Inflammatory macrophage (primary cell): ENCODE measurements around the gene TRPM2.
A peak's percentile ranks its signal among the peaks of the same experiment; 100 is the strongest.

Source experiments
- DNase-seq, 2 donors: peaks; one replicate each; pipeline ENCODE4 v3.0.0-alpha.2; 2020 to 2022

The TRPM2 gene

DNA sequence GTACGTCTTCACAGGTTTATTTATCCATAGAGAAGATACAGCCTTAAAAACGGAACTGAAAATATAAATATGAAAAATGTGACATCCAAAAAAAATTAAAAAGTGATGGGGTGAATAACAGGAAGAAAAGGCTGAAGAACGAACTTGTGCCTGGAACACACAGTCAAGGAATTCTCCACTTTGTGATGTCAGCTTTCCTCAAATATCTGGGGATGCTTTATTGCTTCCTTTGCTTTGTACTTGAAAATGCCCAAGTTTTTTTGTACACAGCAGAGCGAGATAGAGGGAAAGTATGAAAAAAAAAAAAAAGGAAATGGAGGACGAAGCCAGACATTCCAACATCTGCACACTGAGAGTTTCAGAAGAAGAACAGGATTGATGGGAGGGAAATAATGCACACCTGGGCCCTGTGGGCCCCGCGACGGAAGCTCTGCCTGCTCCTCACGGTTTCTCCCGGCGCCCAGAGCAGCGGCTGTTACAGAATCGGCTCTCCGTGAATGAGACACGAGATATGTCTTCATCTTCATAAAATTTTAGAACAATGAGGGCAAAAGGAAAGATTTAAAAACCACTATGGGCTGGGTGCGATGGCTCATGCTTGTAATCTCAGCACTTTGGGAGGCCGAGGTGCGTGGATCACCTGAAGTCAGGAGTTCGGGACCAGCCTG, 91.9 kb downstream of the TRPM2 start:
- no peak for DNase-seq

DNA sequence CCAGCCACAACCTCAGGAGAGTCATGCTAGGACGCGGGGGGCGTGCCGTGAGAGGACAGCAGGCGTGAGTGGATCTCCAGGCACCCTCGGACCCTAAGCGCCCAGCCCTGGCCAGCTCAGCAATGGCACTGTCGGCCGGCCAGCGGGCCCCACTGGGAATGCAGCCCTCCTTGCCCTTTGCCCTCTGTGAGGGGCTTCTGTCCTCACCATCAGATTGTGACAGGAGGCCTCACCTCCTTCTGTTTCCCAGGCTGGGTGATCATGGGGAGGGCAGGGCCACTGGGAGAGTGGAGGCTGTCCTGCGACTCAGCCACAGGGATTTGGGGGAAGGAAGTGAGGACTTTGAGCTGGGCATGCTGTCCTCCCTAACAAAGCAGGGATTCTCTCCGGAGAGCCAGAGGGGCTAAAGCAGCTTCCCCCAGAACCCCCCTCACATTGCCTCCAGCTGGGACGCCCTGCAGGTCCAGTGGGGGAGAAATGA, 95.3 kb downstream of the TRPM2 start:
- DNase-seq = no peak

DNA sequence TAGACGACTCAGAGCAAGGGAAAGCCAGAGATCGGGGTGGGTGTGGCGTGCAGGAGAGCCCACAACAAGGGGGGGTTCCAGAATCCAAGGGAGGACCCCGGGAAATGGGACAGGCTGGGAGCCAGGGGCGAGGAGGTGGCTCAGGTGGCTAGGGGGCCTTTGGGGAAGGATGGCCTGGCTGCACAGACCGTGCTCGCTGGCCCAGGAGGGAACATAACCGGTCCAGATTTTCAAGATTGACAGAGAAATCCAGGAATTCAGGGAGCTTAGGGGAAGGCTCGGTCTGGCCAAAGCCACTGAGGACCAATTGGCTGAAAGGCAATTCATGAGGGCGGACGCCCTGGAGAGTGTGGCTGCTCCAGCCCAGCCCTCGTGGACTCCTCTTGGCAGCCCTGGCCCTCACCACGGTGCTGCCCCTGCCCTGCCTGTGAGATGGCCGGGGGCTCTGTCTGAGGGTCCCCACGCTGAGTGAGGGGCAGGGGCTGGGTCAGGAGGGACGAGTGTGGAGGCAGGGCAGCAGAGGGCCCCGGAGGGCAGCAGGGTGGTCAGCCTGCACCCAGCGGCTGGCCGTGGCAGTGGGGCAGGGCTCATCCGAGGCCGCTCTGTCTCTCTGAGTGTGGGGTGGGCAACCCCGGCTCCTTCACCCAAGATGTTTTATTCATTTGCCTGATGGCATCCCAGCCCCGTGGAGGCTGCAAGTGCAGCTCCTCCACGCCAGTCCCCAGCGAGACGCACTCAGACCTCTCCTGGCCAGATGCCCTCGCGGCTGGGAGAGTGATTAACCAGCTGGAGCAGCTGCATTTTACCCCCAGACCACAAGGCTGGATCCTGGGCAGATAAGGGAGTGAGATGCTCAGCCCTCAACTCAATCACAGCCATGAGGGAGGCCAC, 96.3 kb downstream of the TRPM2 start:
- DNase-seq = no peak

DNA sequence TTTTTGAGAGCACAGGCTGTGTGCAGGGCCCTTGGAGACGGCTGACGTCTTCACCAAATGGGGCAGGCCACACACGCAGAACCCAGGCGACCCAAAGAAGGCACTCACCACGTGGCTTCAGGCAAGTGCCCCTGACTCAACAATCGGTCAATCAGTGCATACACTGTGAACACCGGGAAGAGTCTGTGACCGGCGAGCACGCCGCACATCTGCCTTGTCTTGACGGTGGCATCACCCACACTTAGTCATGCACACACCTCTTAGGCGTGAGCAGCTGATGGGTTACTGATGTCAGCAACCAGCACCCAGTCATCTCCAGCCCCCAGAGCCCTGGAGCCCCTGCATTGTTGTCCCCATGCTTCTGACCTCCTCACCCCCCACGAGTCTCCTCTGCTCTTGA, 97.0 kb downstream of the TRPM2 start:
- no peak for DNase-seq

DNA sequence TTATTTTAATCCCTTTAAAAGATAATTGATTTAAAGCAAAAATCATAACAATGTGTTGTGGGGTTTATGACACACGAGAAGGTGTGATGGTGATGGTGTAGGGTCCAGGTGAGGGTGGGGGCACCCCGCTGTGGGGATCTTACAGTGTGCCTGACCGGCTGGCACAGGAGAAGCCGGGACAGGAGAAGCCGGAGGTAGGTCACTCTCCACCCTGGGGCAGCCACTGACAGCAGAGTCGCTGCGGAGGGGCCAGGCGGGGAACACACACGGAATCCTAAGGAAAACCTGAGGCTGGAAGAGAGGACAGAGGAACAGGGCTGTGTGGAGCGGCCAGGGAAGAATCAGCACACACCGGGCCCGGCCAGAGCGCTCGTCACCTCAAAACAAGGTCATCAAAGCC, 97.6 kb downstream of the TRPM2 start:
- no peak for DNase-seq

DNA sequence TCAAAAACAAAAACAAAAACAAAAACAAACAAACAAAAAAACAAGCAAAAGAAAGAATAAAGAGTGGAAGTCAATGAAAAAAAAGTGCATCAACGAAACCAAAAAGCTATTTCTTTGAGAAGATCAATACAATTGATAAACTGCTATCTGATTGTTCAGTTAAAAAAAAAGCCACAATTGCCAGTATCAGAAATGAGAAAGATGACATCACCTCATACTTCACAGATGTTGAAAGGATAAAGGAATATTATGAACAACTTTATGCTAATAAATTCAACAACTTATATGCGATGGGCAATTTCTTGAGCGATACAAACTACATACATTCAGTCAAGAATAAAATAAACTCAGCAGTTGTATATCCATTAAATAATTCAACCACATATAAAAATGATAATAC, 99.7 kb downstream of the TRPM2 start:
- no peak for DNase-seq

DNA sequence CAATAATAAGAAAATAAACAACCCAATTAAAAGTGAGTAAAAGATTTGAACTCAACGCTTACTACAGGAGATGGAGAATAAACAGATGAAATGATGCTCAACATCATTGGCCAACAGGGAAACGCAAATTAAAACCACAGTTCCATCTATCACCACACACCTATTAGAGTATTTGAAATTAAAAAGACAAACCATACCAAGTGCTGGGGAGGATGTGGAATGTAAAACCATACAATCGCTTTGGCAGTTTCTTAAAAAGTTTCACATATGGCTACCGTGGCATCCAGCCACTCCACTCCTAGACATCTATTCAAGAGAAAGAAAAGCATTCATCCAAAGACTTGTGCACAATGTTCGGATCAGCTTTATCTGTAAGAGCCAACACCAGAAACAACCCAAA, 100.6 kb downstream of the TRPM2 start:
- DNase-seq = no peak

DNA sequence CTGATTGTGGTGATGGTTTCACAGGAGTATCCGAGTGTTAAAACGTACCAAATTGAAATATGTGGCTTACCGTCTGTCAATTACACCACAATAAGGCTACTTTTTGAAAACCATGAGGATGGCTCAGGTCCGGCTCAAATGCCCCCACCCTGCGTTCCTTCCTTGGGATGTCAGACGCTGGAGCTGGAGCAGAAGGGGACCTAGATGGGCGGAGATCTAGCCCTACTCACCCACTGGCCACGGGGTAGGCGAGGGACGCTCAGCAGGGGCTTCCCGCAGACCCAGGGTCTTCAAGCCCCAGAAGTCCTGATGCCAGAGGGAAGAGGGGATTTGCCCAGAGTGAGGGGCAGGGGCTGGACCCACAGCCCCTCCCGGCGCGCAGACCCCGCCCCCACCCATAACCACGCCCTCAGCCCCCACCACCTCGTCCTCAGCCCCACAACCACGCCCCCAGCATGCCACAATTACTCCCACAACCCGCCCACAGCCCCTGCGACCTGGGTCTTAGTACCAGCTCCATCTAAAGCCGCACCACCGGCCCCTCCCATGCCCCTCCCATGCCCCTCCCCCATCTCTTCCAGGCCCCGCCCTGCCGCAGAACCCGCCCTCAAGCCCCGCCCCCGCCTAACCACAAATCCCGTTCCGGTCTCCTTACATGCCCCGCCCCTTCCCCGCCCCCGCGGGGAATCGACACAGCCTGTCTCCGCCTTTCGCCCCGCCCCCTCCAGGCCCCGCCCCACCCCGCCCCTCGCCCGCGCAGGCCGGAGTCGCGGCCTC, 101.5 kb downstream of the TRPM2 start, which contains the start of gene LRRC3:
Gene LRRC3 (plus strand): TSS at position 764 of the 777 bp plus-strand sequence. CDS start 1,135 bp downstream, outside the sequence.
- peak; percentile 83 to 93 for DNase-seq

DNA sequence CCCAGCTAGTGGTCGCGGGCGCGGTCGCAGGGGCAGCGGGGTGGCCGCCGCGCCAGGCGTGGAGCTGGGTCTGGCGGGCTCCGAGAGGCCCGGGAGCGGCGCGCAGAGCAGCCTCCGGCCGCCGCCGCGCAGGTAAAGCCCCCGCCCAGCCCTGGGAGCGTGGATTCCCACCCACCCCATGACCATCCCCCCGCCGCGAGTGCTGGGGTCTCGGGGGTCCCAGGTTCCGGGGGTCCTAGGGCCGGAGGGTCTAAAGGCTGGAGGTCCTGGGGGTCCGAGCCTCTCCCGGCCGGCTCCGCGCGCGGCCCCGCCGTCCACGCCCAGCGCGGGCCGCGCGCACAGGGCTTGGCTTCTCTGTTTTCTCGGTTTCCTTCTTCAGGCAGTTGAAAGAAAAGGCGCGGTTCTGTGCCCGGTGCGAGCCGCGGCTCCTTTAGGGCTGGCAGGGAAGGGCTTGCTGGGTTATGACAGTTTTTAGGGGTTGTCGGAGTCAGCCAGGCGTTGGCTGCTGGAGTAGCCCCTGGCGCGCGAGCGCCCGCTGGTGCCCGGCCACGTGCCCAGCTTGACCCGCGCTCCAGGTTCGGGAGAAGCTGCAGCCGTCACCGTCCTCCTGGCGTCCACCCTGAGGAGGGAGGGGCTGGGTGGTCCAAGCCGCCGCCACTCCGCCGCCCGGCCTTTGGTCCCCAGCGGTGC, 102.2 kb downstream of the TRPM2 start:
- peak; percentile 33 to 35 for DNase-seq

DNA sequence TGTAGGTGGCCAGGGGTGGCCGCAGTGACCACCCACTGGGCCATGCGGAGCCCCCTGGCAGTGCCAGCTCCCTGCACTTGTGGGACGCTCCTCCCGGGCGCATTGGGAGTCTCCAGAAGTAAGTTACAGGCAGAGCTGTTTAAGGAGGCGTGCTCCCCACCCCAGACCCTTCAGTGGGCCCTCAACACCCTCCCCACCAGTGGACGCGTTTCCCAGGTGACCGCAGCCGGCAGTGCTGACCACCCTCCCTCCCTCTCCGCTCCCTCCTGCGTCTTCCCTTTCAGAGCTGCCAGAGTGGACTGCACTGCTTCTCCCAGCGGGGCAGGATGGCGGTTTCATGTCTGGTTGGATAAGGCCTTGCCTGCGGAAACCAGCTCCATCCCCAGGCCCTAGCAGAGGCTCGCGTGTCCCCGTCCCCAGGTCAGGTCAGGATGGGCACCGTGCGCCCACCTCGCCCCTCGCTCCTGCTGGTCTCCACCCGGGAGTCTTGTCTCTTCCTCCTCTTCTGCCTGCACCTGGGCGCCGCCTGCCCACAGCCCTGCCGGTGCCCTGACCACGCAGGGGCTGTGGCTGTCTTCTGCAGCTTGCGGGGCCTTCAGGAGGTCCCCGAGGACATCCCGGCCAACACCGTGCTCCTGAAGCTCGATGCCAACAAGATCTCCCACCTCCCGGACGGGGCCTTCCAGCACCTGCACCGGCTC, 102.9 kb downstream of the TRPM2 start:
- no peak for DNase-seq

DNA sequence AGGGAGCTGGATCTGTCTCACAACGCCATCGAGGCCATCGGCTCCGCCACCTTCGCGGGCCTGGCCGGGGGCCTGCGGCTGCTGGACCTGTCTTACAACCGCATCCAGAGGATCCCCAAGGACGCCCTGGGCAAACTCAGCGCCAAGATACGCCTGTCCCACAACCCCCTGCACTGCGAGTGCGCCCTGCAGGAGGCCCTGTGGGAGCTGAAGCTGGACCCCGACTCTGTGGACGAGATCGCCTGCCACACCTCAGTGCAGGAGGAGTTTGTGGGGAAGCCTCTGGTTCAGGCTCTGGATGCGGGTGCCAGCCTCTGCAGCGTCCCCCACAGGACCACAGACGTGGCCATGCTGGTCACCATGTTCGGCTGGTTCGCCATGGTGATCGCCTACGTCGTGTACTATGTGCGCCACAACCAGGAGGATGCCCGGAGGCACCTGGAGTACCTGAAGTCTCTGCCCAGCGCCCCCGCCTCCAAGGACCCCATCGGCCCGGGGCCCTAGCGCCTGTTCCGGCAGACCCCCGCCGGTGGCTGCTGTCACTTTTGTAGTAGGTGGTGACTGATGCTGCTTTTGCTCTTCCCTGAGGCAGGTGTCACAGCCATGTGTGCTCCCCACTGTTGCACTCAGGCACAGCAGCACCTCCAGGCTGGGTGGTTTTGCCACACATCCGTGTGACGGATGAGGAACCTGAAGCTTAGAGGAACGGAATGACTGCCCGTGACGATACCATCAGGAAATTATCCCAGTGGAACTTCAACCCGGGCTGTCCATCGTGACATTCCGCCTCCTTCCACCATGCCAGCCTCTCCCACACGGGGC, 103.7 kb downstream of the TRPM2 start:
- DNase-seq = no peak

DNA sequence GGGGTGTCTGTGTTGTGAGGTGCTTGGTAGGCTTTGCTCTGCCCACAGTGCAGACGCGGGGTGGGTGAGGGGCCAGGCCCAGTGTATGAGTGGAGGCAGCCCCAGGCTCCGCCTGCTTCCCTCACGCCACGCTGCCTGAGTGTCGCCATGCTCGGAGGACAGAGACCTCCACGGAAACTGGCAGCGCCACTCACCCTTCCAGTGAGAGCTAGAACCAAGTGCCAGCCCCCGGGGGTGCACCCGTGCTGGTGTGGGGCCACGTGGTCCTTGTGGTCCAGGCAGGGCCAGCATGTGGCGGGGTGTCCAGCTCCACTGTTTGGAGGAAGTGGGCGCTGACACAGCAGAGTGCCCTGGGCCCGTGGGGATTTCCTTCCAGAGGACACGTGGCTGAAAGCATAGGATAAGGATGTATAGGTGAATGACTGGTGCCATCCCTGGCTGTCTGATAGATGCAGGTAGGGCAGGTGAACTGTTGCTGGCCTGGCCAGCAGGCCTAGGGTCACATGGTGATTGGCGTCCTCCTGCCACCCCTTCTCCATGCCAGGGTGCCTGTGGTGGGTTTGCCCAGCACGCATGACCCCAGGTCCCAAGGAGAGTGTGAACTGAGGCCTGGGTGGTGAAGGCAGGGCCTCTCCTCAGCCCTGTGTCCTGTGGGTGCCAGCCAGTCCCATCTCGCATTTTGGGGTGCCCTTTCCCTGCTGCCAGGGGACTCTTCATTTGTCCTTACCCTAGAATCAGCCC, 105.7 kb downstream of the TRPM2 start:
- DNase-seq = no peak

DNA sequence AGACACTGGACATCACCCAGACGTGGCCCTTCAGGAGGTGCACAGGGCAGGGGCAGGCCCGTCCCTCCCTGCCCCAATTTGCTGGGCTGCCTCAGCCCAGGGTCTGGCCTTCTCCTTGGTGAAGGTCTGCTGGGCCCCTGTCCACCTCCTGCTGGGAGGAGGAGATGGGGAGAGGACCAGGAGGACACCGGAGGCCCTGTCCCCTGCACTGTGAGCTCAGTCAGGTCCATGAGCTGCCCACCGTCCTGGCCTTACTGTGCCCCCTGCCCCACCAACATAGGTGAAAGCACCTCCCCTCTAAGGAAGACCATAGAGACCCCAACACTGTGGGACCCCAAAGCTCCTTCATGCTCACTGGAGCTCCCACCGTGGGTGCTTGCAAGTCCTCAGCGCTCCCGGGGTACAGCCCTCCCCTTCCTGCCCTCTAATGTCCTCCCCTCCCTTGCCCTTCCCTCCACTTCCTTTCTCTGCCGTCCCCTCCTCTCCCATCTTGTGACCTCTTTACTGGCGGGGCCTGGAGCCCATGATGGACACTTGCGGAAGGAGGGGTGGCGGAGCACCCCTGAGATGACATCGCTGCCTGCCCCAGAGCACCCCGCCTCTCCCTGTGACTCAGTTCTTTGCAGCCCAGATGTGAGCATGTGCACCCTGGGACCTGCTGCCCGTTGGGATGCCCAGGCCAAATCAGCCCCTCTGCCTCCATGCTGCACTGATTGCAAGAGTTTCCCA, 106.5 kb downstream of the TRPM2 start:
- no peak for DNase-seq

DNA sequence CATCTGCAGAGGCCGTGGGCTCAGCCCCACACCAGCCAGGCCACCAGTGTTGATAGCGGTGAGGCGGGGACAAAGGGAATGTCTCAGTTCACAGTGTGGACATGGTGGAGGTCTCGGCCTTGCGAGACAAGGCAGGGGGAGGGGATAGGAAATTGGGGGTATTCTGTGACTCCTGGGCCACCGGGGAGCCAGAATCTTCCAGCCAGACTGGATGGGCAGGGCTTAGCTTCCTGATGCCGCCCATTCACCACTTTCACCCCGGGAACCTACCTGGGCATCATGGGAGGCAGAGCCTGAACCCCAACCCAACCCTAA, 107.0 kb downstream of the TRPM2 start:
- no peak for DNase-seq

DNA sequence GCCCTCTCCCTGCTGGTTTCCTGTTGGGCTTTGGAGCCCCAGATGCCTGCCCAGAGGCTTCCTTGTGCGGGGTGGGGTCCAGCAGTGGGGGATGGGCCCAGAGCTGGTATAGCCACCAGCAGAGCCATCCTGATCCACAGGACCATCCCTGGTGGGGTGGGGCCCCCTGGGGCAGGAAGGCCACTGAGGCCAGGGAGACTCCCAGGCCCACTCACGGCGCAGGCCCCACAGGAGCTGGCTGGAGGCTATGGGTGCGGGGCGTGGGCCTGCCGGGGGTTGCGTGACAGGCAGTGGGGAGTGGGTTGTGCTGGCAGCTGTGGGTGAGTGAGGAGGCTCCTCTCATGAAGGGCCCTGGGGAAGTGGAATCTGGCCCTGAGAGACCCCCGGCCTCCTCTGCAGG, 107.6 kb downstream of the TRPM2 start:
- DNase-seq = no peak

DNA sequence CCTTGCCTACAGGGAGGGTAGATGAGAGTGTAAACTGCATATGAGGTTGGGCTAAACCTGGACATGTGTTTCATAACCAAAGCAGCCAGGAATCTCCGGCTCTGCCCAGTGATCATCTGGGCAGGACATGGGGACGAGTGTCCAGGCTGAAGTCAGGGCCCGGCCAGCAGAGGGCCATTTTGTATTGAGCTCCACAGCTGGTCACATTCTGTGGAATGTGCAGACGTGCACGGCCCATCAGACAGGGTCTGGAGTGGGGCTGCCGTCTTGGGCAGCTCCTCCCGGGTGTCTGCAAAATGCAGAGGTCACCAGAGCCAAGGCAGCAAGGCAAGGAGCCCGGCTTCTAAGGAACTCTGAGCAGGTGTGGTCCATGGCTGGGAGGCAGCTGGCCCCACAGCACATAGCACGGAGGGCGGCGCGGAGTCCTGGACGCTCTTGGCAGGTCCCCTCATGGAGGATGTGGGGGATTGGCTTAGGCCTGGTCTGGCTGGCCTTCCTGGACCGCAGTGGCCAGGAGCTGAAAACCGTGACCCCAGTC, 108.1 kb downstream of the TRPM2 start:
- no peak for DNase-seq

DNA sequence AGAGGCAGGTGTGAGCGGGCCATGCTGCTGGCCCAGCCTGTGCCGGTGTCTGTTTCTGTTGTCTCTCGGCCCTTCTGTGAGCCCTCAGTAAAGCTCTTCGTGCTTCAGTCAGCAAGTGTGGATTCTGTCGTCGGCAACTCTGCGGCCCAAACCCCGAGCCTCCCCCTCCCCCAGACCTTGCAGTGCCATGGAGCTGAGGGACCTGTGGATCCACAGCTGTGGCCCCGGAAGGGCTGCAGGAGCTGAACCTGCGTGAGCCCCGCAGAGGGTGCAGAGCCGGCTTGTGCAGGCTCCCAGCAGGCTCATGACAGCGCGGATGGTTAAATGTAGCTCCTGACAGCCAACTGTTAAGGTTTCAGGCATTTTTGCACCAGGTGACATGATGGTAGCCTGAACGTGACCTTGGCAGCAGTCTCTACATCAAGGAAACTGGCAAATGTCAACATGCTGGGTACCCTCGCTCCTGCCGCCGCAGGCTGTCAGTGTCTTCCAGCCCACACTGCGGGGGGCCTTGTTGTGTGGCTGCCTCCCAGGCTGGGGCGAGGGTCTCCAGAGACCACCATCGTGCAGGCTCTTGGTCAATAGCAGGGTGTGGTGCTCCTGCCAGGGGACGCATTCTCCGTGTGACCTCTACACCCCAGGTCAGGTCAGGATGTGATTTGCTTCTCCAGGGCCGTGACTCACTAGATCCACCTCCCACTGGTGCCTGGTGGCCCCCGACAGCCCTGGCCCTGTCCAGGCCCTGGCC, 108.8 kb downstream of the TRPM2 start:
- DNase-seq = no peak

DNA sequence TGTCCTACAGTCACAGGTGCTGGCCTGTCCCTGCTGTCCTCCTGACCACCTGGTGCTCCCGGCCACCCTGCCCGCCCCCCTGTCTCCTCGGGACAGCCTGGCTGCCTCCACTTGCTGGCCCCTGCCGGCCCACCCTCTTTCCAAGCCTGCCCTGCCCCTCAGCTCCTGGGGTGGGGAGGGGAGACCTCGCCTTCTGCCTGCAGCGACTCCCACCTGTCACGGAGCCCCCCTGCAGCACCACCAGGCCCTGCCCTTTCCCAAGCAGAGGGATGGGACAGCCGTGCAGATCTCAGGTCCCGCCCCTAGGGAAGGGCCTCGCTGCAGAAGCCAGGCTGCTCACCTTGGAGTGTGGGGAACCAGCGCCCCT, 109.4 kb downstream of the TRPM2 start:
- DNase-seq = no peak

DNA sequence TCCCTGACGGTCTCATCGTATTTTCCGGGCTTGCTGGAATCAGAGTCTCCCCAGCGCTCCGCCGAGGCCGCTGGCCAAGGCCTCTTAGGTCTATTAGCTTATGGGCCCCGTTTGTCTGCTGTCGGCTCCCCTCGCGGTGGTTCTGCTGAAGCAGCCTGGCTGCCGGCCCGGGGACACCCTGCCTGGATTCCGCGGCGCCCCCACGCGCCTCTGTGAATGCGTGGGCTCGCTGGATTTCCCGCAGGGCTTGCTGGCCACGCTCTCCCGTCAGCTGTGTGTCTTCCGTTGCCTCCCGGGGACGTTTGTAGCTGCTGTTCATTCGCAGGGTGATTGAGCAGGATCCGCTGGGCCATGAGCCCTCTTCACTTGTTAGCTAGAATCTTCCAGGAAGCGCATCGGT, 110.3 kb downstream of the TRPM2 start:
- DNase-seq = no peak
